ENCODE data around the gene NDUFA6.
"Not testable (repeated sequence)": the region's sequence is repeated elsewhere in the genome, so short reads cannot be mapped to it uniquely, and the experiment has no call there.

NDUFA6 gene

DNA sequence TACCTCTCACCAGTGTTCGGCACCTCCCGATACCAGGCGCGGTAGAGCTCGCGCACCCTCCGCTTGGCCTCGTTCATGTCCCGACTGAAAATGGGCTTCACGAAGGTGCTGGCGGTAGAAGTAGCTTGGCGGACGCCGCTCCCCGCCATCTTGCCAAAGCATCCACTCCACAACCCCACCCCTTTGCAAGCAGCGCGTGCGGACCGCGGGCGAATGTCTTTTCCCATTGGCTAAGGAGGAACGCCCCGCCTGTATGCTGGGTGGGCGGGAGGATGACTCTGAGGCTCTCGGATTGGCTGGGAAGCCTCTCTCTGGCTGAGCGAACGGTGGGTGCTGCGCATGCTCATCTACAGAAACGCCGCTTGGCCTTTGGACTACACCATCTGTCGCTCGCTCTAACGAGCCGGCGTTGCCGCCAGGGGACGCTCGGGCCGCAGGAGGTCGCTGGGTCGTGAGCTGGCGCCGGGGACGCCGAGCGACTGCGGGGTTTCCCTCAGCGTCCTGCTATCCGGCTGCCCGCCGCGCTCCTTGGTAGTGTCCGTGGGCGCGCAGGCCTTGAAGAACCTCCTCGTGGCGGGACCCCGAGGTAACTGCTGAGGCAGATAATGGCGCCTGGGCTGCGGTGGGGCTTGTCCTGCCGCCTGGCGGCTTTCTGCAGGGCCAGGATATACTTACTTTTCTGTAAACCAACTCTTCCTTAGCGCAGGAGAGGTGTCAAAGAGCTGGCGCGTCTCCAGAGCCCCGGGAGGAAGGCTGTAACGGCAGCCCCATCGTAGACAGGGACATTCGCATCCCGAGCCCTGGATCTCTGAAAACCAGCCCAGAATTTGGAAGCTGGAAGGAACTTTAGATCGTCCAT lies at the start of gene NDUFA6:
Gene NDUFA6, minus strand, starts transcription at position 177 of the 859 bp plus-strand sequence. Its CDS starts 28 bp downstream, at position 149.
- H3K27me3 Mint-ChIP-seq, result no peaks in the 10 kb centered on the region

DNA sequence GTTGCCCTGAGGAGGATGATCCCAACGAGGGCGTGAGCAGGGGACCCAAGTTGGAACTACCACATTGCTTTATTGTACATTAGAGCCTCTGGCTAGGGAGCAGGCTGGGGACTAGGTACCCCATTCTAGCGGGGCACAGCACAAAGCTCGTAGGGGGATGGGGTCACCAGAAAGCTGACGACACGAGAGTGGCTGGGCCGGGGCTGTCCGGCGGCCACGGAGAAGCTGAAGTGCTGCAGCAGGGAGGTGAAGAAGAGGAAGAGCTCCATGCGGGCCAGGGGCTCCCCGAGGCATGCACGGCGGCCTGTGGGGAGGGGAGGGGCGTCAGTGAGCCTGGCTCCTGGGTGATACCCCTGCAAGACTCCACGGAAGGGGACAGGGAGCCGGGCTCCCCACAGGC lies 49.6 kb upstream of the NDUFA6 start:
- H3K36me3 Mint-ChIP-seq (ENCODE audit: low read depth), result peaks cover 29% of the 10 kb centered on the region
- H3K4me1 Mint-ChIP-seq (ENCODE audit: low read depth); H3K4me3 Mint-ChIP-seq; H3K9me3 Mint-ChIP-seq; intact Hi-C loops (cut with micrococcal nuclease); H3K27me3 Mint-ChIP-seq; H3K27ac Mint-ChIP-seq: not testable (repeated sequence)

More for the DNA sequence above, at the start of gene NDUFA6:
- intact Hi-C loops (cut with micrococcal nuclease), result loop anchor here (1.0 to 5.0 kb wide), 4 partner anchors 12 to 346 kb away; partner anchors contain the start of genes NAGA, SEPTIN3 and SMDT1
- Mint-ChIP-seq H3K9me3 (no peaks in the 10 kb centered on the region), H3K27ac (peak within 1 kb of the TSS; percentile 100), H3K36me3 (ENCODE audit: low read depth) (peaks cover 42% of the 10 kb centered on the region), H3K4me3 (peak within 1 kb of the TSS; percentile 98), H3K4me1 (ENCODE audit: low read depth) (peaks cover 23% of the 10 kb centered on the region)

DNA sequence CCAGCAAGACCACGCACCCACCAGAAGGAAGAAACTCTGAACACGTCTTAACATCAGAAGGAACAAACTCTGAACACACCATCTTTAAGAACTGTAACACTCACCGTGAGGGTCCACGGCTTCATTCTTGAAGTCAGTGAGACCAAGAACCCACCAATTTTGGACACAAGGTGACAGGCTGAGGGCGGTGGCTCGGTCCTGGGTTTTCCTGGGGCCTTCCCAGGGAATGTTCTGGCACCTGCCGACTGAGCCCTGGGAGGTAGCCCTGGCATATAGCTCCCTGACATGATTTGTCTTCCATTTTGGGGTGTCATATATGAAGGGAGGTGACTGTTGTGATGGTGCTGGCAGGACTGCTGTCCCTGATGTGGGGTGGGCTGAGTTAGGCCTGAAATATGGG lies 48.9 kb upstream of the NDUFA6 start:
- peaks cover 29% of the 10 kb centered on the region for H3K36me3 Mint-ChIP-seq (ENCODE audit: low read depth)
- H3K4me1 Mint-ChIP-seq (ENCODE audit: low read depth); H3K27ac Mint-ChIP-seq; intact Hi-C loops (cut with micrococcal nuclease); H3K9me3 Mint-ChIP-seq; H3K4me3 Mint-ChIP-seq; H3K27me3 Mint-ChIP-seq: not testable (repeated sequence)

DNA sequence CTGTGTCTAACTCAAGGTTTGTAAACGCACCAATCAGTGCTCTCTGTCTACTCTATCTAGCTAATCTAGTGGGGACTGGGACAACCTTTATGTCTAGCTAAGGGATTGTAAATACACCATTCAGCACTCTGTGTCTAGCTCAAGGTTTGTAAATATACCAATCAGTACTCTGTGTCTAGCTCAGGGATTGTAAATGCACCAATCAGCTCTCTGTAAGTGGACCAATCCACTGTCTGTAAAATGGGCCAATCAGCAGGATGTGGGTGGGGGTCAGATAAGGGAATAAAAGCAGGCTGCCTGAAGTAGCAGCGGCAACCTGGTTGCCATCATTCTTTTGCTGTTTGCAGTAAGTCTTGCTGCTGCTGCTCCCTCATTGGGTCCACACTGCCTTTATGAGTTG lies 48.4 kb upstream of the NDUFA6 start:
- H3K4me3 Mint-ChIP-seq, result no peak overlapping the region
- peaks cover 29% of the 10 kb centered on the region for H3K36me3 Mint-ChIP-seq (ENCODE audit: low read depth)
- no peaks in the 10 kb centered on the region for H3K4me1 Mint-ChIP-seq (ENCODE audit: low read depth)
- H3K27ac Mint-ChIP-seq, result no peak overlapping the region
- no peaks in the 10 kb centered on the region for H3K9me3 Mint-ChIP-seq
- H3K27me3 Mint-ChIP-seq, result peaks cover 5% of the 10 kb centered on the region
- intact Hi-C loops (cut with micrococcal nuclease), result no loop called here

DNA sequence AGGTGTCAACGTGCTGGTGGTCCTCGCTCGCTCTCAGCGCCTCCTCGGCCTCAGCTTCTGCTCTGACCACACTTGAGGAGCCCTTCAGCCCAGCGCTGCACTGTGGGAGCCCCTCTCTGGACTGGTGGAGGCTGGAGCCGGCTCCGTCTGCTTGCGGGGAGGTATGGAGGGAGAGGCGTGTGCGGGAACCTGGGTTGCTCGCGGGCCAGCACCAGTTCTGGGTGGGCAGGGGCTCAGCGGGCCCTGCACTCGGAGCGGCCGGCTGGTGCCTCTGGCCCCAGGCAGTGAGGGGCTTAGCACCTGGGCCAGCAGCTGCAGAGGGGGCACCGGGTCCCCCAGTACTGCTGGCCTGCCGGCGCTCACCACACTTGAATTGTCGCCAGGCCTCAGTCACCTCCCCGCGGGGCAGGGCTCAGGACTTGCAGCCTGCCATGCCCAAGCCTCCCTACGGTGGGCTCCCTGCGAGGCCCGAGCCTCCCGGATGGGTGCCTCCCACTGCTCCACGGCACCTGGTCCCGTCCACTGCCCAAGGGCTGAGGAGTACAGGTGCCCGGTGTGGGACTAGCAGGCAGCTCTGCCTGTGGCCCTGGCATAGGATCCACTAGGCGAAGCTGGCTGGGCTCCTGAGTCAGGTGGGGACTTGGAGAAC lies 47.7 kb upstream of the NDUFA6 start:
- Mint-ChIP-seq H3K4me3 (no peak overlapping the region), H3K9me3 (no peaks in the 10 kb centered on the region), H3K36me3 (ENCODE audit: low read depth) (peaks cover 29% of the 10 kb centered on the region), H3K27ac (no peak overlapping the region), H3K4me1 (ENCODE audit: low read depth) (no peaks in the 10 kb centered on the region), H3K27me3 (peaks cover 10% of the 10 kb centered on the region)
- intact Hi-C loops (cut with micrococcal nuclease), result no loop called here

DNA sequence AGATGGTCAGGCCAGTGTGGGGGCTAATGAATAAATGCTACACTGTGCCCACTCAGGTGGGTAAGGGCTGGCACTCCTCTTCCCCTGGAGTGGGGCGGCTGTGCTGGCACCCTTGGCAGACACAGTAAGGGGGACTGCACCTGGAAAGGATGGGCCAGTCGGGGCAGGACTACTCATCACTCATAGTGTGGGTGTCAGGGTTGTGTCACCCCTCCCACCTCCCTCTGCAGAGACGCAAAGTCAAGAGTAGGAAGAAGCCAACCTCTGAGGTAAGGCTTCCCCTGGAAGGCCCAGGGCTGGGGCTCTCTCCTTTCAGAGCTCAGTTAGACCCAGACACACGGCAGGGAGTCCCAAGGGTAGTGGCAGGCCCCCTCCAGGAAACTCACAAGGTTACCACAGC lies 45.1 kb upstream of the NDUFA6 start:
- peaks cover 15% of the 10 kb centered on the region for H3K36me3 Mint-ChIP-seq (ENCODE audit: low read depth)
- intact Hi-C loops (cut with micrococcal nuclease); H3K4me1 Mint-ChIP-seq (ENCODE audit: low read depth); H3K4me3 Mint-ChIP-seq; H3K9me3 Mint-ChIP-seq; H3K27ac Mint-ChIP-seq: not testable (repeated sequence)
- H3K27me3 Mint-ChIP-seq, result peaks cover 25% of the 10 kb centered on the region

DNA sequence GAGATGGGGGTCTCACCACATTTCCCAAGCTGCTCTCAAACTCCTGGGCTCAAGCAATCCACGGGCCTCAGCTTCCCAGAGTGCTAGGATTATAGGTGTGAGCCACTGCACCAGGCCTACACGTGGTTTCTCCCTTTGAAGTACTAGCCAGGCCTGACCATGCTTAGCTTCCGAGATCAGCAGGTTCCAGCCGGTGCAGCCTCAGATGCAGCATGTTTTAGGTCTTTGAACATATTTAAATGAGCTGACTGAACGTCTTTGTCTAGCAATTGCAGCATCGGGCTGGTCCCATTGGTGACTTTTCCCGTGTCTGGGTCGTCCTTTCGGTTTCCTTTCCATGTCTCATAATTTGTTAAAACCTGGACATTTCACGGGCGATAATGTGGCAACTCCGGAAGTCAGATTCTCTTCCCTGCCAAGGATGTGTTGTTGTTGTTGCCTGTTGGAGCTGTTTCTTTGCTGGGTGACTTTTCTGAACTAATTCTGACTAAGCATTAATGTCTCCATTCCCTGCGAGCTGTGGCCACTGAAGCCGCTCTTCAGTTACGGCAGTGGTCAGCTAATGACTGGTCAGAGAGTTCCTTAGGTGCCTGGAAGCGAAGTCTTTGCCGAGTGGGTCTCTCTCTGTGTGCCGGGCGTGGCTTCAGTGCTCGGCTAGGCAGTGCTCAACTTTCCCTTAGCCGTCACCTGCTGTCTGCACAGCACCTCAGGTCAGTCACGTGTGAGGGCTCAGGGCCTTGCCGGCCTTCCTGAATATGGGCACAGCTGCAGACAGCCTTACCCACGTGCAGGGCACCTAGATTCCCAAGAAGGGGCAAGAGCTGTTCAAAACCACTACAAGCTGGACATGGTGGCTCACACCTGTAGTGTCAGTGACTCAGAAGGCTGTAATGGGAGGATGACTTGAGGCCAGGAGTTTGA lies 43.8 kb upstream of the NDUFA6 start:
- H3K4me3 Mint-ChIP-seq, result no peak overlapping the region
- H3K4me1 Mint-ChIP-seq (ENCODE audit: low read depth), result peaks cover 3% of the 10 kb centered on the region
- H3K27me3 Mint-ChIP-seq, result peaks cover 29% of the 10 kb centered on the region
- peaks cover 4% of the 10 kb centered on the region for H3K36me3 Mint-ChIP-seq (ENCODE audit: low read depth)
- no peak overlapping the region for H3K27ac Mint-ChIP-seq
- H3K9me3 Mint-ChIP-seq, result no peaks in the 10 kb centered on the region
- intact Hi-C loops (cut with micrococcal nuclease), result no loop called here

DNA sequence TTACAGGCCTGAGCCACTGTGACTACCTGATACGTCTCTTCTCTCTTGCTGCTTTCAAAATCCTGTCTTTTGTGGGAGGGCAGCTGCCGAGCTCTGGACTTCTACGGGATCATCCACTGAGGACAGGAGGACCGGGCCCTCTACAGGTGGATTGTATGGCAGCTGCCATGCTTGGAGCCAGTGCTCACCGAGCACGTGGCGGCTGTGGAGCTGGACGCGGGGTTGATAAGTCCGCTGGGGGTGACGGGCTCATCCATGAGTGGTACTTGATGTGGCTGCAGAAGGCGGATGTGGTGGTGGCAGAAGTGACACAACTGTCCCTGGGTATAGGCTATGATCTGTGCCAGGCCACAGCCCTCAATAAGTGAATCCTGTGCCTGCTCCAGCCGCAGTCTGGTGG lies 41.9 kb upstream of the NDUFA6 start:
- intact Hi-C loops (cut with micrococcal nuclease), result no loop called here
- H3K27me3 Mint-ChIP-seq, result peaks cover 40% of the 10 kb centered on the region
- H3K36me3 Mint-ChIP-seq (ENCODE audit: low read depth), result no peaks in the 10 kb centered on the region
- no peaks in the 10 kb centered on the region for H3K9me3 Mint-ChIP-seq
- H3K27ac Mint-ChIP-seq, result no peak overlapping the region
- peaks cover 6% of the 10 kb centered on the region for H3K4me1 Mint-ChIP-seq (ENCODE audit: low read depth)
- no peak overlapping the region for H3K4me3 Mint-ChIP-seq

DNA sequence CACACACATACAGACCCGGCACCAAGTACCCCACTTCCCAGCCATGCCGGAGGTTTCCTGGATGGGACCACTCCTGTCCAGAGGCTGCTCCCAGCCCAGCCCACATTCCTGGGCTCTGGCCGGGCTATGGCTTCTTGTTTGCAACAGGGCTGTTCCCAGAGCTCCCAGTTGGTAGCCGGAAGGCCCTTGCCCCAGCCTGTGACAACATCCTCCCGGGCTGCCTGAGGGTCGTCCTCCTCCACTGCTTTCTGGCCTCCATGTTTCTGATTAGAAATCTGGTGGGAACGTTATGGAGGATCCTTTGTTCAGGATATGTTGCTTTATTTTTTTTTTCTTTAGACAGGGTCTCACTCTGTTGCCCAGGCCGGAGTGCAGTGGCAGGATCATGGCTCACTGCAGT lies 41.0 kb upstream of the NDUFA6 start:
- intact Hi-C loops (cut with micrococcal nuclease), result no loop called here
- peaks cover 6% of the 10 kb centered on the region for H3K4me1 Mint-ChIP-seq (ENCODE audit: low read depth)
- no peaks in the 10 kb centered on the region for H3K9me3 Mint-ChIP-seq
- H3K36me3 Mint-ChIP-seq (ENCODE audit: low read depth), result no peaks in the 10 kb centered on the region
- H3K27me3 Mint-ChIP-seq, result peaks cover 40% of the 10 kb centered on the region
- H3K4me3 Mint-ChIP-seq, result no peak overlapping the region
- H3K27ac Mint-ChIP-seq, result no peak overlapping the region

DNA sequence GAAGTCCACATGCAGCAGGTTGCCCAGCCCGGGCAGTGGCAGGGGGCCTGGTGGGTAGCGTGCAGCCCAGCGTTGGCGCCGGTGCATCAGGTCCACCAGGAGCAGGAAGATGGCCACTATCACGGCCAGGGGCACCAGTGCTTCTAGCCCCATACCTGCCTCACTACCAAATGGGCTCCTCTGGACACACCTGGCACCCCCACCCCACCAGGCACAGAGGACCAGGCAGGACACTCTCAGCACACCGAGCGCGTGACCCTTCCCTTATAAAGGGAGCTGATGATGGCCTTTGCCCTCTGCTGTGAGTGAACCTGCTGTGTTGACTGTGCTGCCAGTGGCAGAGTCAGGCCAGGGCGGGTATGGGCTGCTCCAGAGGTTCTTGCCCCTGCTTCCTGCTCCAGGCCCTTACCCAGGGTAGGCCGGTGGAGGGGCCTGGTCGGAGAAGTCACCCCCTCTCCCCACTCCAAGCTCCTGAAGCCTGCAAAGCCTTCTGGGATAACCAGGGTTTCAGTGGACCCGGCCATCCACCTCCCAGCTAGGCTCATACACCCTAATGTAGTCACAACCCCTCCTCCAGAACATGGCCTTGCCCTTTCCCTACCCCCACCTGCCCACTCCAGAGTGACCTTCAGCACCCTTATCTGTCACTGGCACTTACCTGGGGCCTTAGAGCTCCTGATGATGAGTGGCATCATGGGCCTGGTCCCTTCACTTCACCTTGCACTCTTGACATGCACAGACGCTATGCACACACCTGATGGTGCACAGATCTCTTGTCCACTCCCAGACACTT lies 40.3 kb upstream of the NDUFA6 start, which contains the start of gene CYP2D6:
Gene CYP2D6, minus strand, starts transcription at position 172 of the 793 bp plus-strand sequence. Its CDS starts 19 bp downstream, at position 153.
- peaks cover 40% of the 10 kb centered on the region for H3K27me3 Mint-ChIP-seq
- intact Hi-C loops (cut with micrococcal nuclease); H3K36me3 Mint-ChIP-seq (ENCODE audit: low read depth); H3K4me3 Mint-ChIP-seq; H3K27ac Mint-ChIP-seq; H3K9me3 Mint-ChIP-seq; H3K4me1 Mint-ChIP-seq (ENCODE audit: low read depth): not testable (repeated sequence)

DNA sequence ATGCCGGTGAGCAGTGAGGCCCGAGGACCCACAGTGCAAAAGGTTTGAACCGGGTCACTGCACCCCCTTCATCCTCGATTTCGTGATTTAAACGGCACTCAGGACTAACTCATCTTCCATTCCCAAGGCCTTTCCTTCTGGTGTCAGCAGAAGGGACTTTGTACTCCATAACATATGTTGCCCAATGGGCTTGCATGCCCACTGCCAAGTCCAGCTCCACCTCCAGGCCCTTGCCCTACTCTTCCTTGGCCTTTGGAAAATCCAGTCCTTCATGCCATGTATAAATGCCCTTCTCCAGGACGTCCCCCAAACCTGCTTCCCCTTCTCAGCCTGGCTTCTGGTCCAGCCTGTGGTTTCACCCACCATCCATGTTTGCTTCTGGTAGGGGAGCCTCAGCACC lies 39.6 kb upstream of the NDUFA6 start:
- H3K27ac Mint-ChIP-seq; intact Hi-C loops (cut with micrococcal nuclease); H3K36me3 Mint-ChIP-seq (ENCODE audit: low read depth); H3K9me3 Mint-ChIP-seq; H3K4me3 Mint-ChIP-seq; H3K4me1 Mint-ChIP-seq (ENCODE audit: low read depth): not testable (repeated sequence)
- H3K27me3 Mint-ChIP-seq, result peaks cover 40% of the 10 kb centered on the region

DNA sequence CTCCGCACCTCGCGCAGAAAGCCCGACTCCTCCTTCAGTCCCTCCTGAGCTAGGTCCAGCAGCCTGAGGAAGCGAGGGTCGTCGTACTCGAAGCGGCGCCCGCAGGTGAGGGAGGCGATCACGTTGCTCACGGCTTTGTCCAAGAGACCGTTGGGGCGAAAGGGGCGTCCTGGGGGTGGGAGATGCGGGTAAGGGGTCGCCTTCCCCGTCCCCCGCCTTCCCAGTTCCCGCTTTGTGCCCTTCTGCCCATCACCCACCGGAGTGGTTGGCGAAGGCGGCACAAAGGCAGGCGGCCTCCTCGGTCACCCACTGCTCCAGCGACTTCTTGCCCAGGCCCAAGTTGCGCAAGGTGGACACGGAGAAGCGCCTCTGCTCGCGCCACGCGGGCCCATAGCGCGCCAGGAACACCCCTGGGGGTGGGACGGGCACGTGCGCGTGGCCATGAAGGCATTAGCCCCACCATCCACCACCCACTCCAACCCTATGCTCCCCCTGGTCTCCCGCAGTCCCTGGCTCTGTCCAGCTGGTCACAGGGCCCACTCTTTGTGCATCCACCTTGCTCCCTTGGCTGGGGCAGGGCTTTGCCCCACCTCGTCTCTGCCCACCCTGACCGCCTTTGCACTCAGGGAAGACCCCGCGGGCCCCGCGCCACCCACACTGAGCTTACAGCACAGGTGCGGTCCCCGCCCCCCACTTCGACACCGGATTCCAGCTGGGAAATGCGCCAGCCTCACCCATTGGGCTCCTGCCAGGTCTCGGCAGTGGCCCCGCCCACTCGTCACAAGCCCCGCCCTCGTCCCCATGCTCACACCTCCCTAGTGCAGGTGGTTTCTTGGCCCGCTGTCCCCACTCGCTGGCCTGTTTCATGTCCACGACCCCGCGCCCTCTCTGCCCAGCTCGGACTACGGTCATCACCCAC lies 38.5 kb upstream of the NDUFA6 start:
- H3K36me3 Mint-ChIP-seq (ENCODE audit: low read depth); H3K4me1 Mint-ChIP-seq (ENCODE audit: low read depth); H3K27ac Mint-ChIP-seq; H3K4me3 Mint-ChIP-seq; H3K9me3 Mint-ChIP-seq; intact Hi-C loops (cut with micrococcal nuclease): not testable (repeated sequence)
- H3K27me3 Mint-ChIP-seq, result peaks cover 35% of the 10 kb centered on the region

Measured in dendritic cell treated with granulocyte-macrophage colony-stimulating factor and Interleukin-4, amounts not matched to agents 40 ng/mL and 50 ng/mL, for 4 days (primary cell).